Motor neuron (in vitro differentiated cells): ENCODE data around the gene PLCL1. TPM values are rescaled to one million over a fixed set of nuclear protein-coding genes. Genes with fewer than 3 reads are reported as not detected.

ENCODE experiments used
- ATAC-seq, 8 experiments: fragments of 200-7000 bp; cut with Tn5 transposase; replicated peaks in 6 of 8; 2 replicates each; pipeline ENCODE4 v1.8.0; 2021; ENCODE audit warnings: mild to moderate bottlenecking in 8 of 8, moderate library complexity in 8 of 8
- H3K27ac ChIP-seq, 2 donors: fragments of 250-450 bp; sonication (Bioruptor Pico); 2 replicates each; pipeline ENCODE4 v1.9.0; 2021; ENCODE audit warnings: antibody characterized with exemption in 2 of 2, mild to moderate bottlenecking in 2 of 2, moderate library complexity in 1 of 2
- H3K4me1 ChIP-seq, 2 donors: fragments of 250-450 bp; sonication (Bioruptor Pico); replicated peaks in 1 of 2; 2 replicates each; pipeline ENCODE4 v1.6.1; 2021; ENCODE audit warnings: antibody characterized with exemption in 2 of 2, mild to moderate bottlenecking in 2 of 2, moderate library complexity in 1 of 2
- H3K4me3 ChIP-seq, 5 donors: fragments of 250-450 bp; sonication (Bioruptor Pico); 2 replicates each; pipeline ENCODE4 v1.9.0; 2021; ENCODE audit warnings: antibody characterized with exemption in 5 of 5, mild to moderate bottlenecking in 5 of 5, moderate library complexity in 4 of 5
- WGBS, 10 experiments: fragments of 450-650 bp; shearing (Covaris generic); methylation state at CpG; one replicate each; pipeline ENCODE4 v1.0.0; 2022; 5-methylcytosine and 5-hydroxymethylcytosine counted together
- in situ Hi-C, 9 experiments: fragments of 400-800 bp; cut with MboI; loops; one replicate each; pipeline ENCODE4 v1.15.0; 2021; ENCODE audit warnings: low sequenced_read_pairs in 9 of 9, low pct_unique_long_range_greater_than_20kb in 2 of 9; ENCODE audit not compliant: unreplicated experiment in 9 of 9
- total RNA-seq, 8 experiments: library from RNA; unstranded; fragments of 300-600 nt; gene quantifications; 2 replicates each; pipeline versions ENCODE4 v1.2.3 to v1.2.4, GENCODE V29; 2022

PLCL1 gene
- total RNA-seq, 8 experiments from 2014 or later, result 7.0 to 16.8 (median 10.1) TPM

DNA sequence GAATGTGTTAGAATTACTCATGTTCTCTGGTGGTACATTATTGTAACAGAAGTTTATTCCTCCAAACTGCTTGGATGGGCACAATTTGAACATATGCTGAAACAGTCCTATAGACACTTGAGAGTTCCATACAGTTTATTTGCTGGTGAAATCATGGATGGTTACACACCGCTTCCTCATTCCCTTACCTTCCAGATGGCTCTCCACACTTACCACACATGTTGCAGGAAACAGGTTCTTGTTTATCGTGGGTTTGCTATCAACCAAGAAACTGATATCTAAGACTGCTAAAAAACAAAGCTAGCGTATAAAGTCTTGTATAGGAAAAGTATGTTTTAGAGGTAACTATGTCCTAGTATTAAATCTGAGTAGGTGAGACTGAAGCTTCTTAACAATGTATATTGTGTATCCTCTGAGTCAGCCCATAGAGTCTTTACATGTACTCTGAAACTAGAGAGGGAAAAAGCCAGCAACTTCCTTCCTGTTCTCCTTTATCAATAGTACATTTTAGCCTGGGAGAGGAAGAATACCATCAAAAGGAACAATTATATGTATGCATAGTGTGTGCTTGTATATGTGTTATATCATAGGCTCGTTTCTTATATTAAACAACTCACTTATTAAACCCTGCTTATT, 313.1 kb downstream of the PLCL1 start:
- 20 to 100% (median 89%) methylated on average over 1 to 4 of the region's 4 CpGs; no CpG with 5 or more reads in 1 of the 10 experiments for WGBS, 10 experiments
- in situ Hi-C loops, result loop anchor here in 2 of 9 experiments (25.0 kb wide), 1 partner anchor 305 kb away; the partner anchor contains the start of gene PLCL1 (in 2 of the 2)
- Histone ChIP-seq H3K27ac (no peak overlapping the region), H3K4me1 (no peaks in the 10 kb centered on the region), H3K4me3 (no peak overlapping the region)
- no peak for ATAC-seq

- Histone ChIP-seq H3K27ac (no peak overlapping the region), H3K4me1 (no peaks in the 10 kb centered on the region), H3K4me3 (no peak overlapping the region)
- WGBS, 10 experiments, result 9 to 89% (median 72%) methylated on average over 1 of the region's 1 CpG; no CpG with 5 or more reads in 2 of the 10 experiments
- ATAC-seq, result peak in 4 of 8 experiments; percentile 28 to 76 (median 69)
- in situ Hi-C loops, result loop anchor here in 2 of 9 experiments (10.0 to 25.0 kb wide), 4 partner anchors 135 to 323 kb away; partner anchors contain the start of gene PLCL1 (in 2 of the 2)
Observed at GRCh38 chr2:198127627-198128026, 323.2 kb downstream of the PLCL1 start.

- WGBS, 10 experiments, result 25 to 90% (median 78%) methylated on average over 1 to 5 of the region's 5 CpGs
- ATAC-seq, result no peak
- in situ Hi-C loops, result loop anchor here in 2 of 9 experiments (10.0 to 25.0 kb wide), 4 partner anchors 133 to 325 kb away; partner anchors contain the start of gene PLCL1 (in 2 of the 2)
- H3K4me3 ChIP-seq, result no peak overlapping the region
- no peak overlapping the region for H3K27ac ChIP-seq
- no peaks in the 10 kb centered on the region for H3K4me1 ChIP-seq
Observed at GRCh38 chr2:198129609-198130008, 325.2 kb downstream of the PLCL1 start.

- H3K4me1 ChIP-seq, result peaks cover 0 to 3% of the 10 kb centered on the region in 2 donors
- 2 to 100% (median 86%) methylated on average over 1 to 6 of the region's 6 CpGs; no CpG with 5 or more reads in 1 of the 10 experiments for WGBS, 10 experiments
- in situ Hi-C loops, result loop anchor here in 2 of 9 experiments (25.0 kb wide), 3 partner anchors 128 to 322 kb away; partner anchors contain the start of gene PLCL1 (in 1 of the 2)
- no peak overlapping the region for H3K4me3 ChIP-seq
- peak in 2 of 8 experiments; percentile 71 to 90 for ATAC-seq
- H3K27ac ChIP-seq, result no peak overlapping the region
Observed at GRCh38 chr2:198134293-198134955, 330.0 kb downstream of the PLCL1 start.

- H3K4me3 ChIP-seq, result no peak overlapping the region
- WGBS, 10 experiments, result 8 to 88% (median 67%) methylated on average over 1 to 2 of the region's 2 CpGs
- ATAC-seq, result no peak
- in situ Hi-C loops, result loop anchor here in 2 of 9 experiments (25.0 kb wide), 3 partner anchors 127 to 323 kb away; partner anchors contain the start of gene PLCL1 (in 1 of the 2)
- H3K4me1 ChIP-seq, result peaks cover 0 to 3% of the 10 kb centered on the region in 2 donors
- H3K27ac ChIP-seq, result no peak overlapping the region
Observed at GRCh38 chr2:198135481-198135934, 331.1 kb downstream of the PLCL1 start.

DNA sequence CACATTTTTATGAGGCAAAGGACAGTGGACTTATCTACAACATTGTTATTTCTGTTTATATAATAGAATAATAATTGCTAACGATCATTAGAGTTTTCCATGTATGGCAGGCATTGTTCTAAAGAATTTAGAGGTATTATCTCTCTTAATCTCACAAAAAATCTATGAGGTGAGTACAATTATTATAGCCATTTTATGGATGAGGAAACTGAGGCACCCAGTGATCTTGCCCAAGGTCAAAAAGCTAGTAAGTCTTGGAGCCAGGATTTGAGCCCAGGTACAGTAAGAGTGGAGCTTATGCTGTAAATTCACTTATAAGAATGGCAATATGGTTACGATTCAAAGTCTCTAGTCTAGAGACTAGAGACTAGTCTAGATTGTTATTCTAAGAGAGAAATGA, 331.7 kb downstream of the PLCL1 start:
- H3K27ac ChIP-seq, result no peak overlapping the region
- peaks cover 0 to 3% of the 10 kb centered on the region in 2 donors for H3K4me1 ChIP-seq
- in situ Hi-C loops, result loop anchor here in 2 of 9 experiments (25.0 kb wide), 3 partner anchors 126 to 324 kb away; partner anchors contain the start of gene PLCL1 (in 1 of the 2)
- ATAC-seq, result no peak
- 54 to 100% (median 85%) methylated on average over 1 to 2 of the region's 2 CpGs for WGBS, 10 experiments
- no peak overlapping the region for H3K4me3 ChIP-seq

DNA sequence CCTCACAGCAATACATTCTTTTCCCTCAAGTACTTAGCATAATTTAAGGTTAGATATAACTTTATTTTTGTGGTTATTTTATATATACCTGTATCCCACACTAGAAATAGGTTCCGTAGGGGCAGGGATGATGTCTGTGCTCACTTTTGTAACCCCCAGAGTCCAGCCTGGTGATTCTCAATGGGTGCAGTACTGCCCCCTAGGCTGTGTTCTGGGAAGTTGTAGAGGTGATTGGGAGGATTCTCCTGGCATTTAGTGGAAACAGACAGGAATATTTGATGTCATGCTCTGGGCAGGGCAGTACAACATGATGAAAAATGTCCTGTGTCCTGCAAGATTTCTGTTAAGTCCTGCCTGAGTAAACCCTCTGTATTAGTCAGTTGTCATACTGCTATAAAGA, 333.3 kb downstream of the PLCL1 start:
- WGBS, 10 experiments, result 100% methylated on average over 1 of the region's 1 CpG; no CpG with 5 or more reads in 7 of the 10 experiments
- no peak overlapping the region for H3K4me3 ChIP-seq
- H3K27ac ChIP-seq, result no peak overlapping the region
- peaks cover 0 to 3% of the 10 kb centered on the region in 2 donors for H3K4me1 ChIP-seq
- in situ Hi-C loops, result loop anchor here in 2 of 9 experiments (25.0 kb wide), 3 partner anchors 125 to 325 kb away; partner anchors contain the start of gene PLCL1 (in 1 of the 2)
- ATAC-seq, result no peak

DNA sequence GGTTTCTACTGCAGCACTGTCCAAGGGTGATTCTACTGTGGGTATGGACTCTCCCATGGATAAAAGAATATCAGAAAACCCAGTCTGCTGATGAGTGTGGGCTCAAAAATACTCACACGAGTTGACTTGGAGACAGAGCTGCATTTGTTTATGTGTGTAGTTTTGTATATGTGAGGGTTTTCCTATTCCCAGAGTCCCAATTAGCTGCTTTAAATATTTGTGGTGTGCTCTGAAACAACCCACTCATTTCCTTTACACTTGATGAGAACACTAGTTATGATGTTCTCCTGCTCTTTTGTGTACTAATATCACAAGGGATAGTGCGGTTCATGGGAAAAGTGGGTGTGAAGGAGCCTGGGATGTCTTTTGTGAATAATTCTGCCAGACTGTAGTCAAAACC, 337.3 kb downstream of the PLCL1 start:
- Histone ChIP-seq H3K4me1 (no peaks in the 10 kb centered on the region), H3K4me3 (no peak overlapping the region), H3K27ac (no peak overlapping the region)
- in situ Hi-C loops, result loop anchor here in 2 of 9 experiments (25.0 kb wide), 3 partner anchors 121 to 329 kb away; partner anchors contain the start of gene PLCL1 (in 1 of the 2)
- no peak for ATAC-seq
- WGBS, 10 experiments, result 40 to 100% (median 100%) methylated on average over 1 to 2 of the region's 2 CpGs; no CpG with 5 or more reads in 4 of the 10 experiments

- Histone ChIP-seq H3K27ac (no peak overlapping the region), H3K4me1 (no peaks in the 10 kb centered on the region), H3K4me3 (no peak overlapping the region)
- in situ Hi-C loops, result loop anchor here in 2 of 9 experiments (25.0 kb wide), 3 partner anchors 119 to 331 kb away; partner anchors contain the start of gene PLCL1 (in 1 of the 2)
- WGBS, 10 experiments, result 20 to 78% (median 67%) methylated on average over 1 to 4 of the region's 4 CpGs; no CpG with 5 or more reads in 3 of the 10 experiments
- ATAC-seq, result no peak
Observed at GRCh38 chr2:198143156-198143555, 338.8 kb downstream of the PLCL1 start.

DNA sequence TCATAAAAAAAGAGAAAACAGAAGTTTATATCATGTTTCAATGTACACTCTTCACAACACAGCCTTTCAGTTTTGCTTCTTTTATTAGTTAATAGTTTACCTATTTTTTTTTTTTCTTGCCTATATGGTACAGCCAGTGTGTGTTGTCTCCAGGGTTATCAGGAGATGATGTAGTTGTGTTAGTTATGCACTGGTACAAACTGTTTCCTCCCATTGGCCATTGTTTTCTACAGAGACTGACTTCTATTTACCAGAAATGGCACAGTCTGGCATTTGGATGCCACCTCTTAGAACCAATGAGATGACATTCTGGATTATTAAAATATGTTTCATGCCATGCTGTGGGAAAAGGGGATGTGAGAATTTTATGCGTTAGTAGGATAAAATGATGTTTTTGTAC, 339.4 kb downstream of the PLCL1 start:
- Histone ChIP-seq H3K4me1 (no peaks in the 10 kb centered on the region), H3K27ac (no peak overlapping the region), H3K4me3 (no peak overlapping the region)
- no peak for ATAC-seq
- 57 to 100% (median 88%) methylated on average over 1 of the region's 1 CpG; no CpG with 5 or more reads in 1 of the 10 experiments for WGBS, 10 experiments
- in situ Hi-C loops, result loop anchor here in 2 of 9 experiments (25.0 kb wide), 3 partner anchors 119 to 331 kb away; partner anchors contain the start of gene PLCL1 (in 1 of the 2)

- in situ Hi-C loops, result loop anchor here in 2 of 9 experiments (25.0 kb wide), 3 partner anchors 118 to 332 kb away; partner anchors contain the start of gene PLCL1 (in 1 of the 2)
- ATAC-seq, result peak in 1 of 8 experiments; percentile 63
- 20 to 100% (median 50%) methylated on average over 1 to 3 of the region's 3 CpGs; no CpG with 5 or more reads in 1 of the 10 experiments for WGBS, 10 experiments
- Histone ChIP-seq H3K4me3 (no peak overlapping the region), H3K27ac (no peak overlapping the region), H3K4me1 (no peaks in the 10 kb centered on the region)
Observed at GRCh38 chr2:198144660-198145059, 340.3 kb downstream of the PLCL1 start.

- WGBS, 10 experiments, result 20 to 100% (median 79%) methylated on average over 1 to 3 of the region's 3 CpGs; no CpG with 5 or more reads in 2 of the 10 experiments
- no peak overlapping the region for H3K4me3 ChIP-seq
- in situ Hi-C loops, result loop anchor here in 2 of 9 experiments (25.0 kb wide), 3 partner anchors 116 to 334 kb away; partner anchors contain the start of gene PLCL1 (in 1 of the 2)
- H3K27ac ChIP-seq, result no peak overlapping the region
- no peaks in the 10 kb centered on the region for H3K4me1 ChIP-seq
- ATAC-seq, result peak in 1 of 8 experiments; percentile 67
Observed at GRCh38 chr2:198146346-198146940, 342.1 kb downstream of the PLCL1 start.
